ENCODE measurements around the gene MYMX.

The MYMX gene

GRCh38 chr6:44234101-44235025 is 17.6 kb downstream of the MYMX start:
- DNase-seq = no peak
- Histone ChIP-seq H3K9me3 (ENCODE audit: insufficient read depth, low read length, severe bottlenecking) (no peaks in the 10 kb centered on the region), H2AFZ (ENCODE audit: low read depth, low read length) (no peak overlapping the region), H4K20me1 (ENCODE audit: insufficient read depth, low read length) (no peaks in the 10 kb centered on the region; the same call in 1 of the 2 replicates), H3K4me3 (ENCODE audit: low read depth in 1 of 2, low read length in 2 of 2) (no peak overlapping the region), H3K36me3 (ENCODE audit: insufficient read depth, low read length) (peaks cover 50% of the 10 kb centered on the region), H3K4me1 (ENCODE audit: insufficient read depth, low read length) (peaks cover 16% of the 10 kb centered on the region), H3K4me2 (ENCODE audit: insufficient read depth, low read length) (no peak overlapping the region), H3K9ac (ENCODE audit: low read depth, low read length) (no peak overlapping the region), H3K27me3 (ENCODE audit: insufficient read depth, low read length, poor library complexity) (no peaks in the 10 kb centered on the region), H3K79me2 (ENCODE audit: insufficient read depth, low read length) (no peaks in the 10 kb centered on the region), H3K27ac (ENCODE audit: low read length) (no peak overlapping the region)
- no peak for ATAC-seq (ENCODE audit: insufficient read depth, low read depth)
- TF ChIP-seq EZH2 (IDR thresholded peaks at IDR 0.05; ENCODE audit: borderline replicate concordance, low read depth, low read length, severe bottlenecking) = no peak
- peak; percentile 69 for TF ChIP-seq CTCF (IDR thresholded peaks at IDR 0.05; ENCODE audit: borderline replicate concordance, extremely low read depth, low read length, poor library complexity, severe bottlenecking)

- TF ChIP-seq EZH2 (IDR thresholded peaks at IDR 0.05; ENCODE audit: borderline replicate concordance, low read depth, low read length, severe bottlenecking) (no peak), CTCF (IDR thresholded peaks at IDR 0.05; ENCODE audit: borderline replicate concordance, extremely low read depth, low read length, poor library complexity, severe bottlenecking) (no peak)
- Histone ChIP-seq H3K27me3 (ENCODE audit: insufficient read depth, low read length, poor library complexity) (no peaks in the 10 kb centered on the region), H2AFZ (ENCODE audit: low read depth, low read length) (no peak overlapping the region), H3K36me3 (ENCODE audit: insufficient read depth, low read length) (peaks cover 40% of the 10 kb centered on the region), H4K20me1 (ENCODE audit: insufficient read depth, low read length) (no peaks in the 10 kb centered on the region; the same call in 1 of the 2 replicates), H3K9me3 (ENCODE audit: insufficient read depth, low read length, severe bottlenecking) (no peaks in the 10 kb centered on the region), H3K79me2 (ENCODE audit: insufficient read depth, low read length) (no peaks in the 10 kb centered on the region), H3K4me1 (ENCODE audit: insufficient read depth, low read length) (peaks cover 16% of the 10 kb centered on the region), H3K9ac (ENCODE audit: low read depth, low read length) (no peak overlapping the region), H3K27ac (ENCODE audit: low read length) (no peak overlapping the region), H3K4me2 (ENCODE audit: insufficient read depth, low read length) (no peak overlapping the region), H3K4me3 (ENCODE audit: low read depth in 1 of 2, low read length in 2 of 2) (no peak overlapping the region)
- ATAC-seq (ENCODE audit: insufficient read depth, low read depth) (no peak), DNase-seq (no peak)
Observed at GRCh38 chr6:44235269-44235668, 18.5 kb downstream of the MYMX start.

DNA sequence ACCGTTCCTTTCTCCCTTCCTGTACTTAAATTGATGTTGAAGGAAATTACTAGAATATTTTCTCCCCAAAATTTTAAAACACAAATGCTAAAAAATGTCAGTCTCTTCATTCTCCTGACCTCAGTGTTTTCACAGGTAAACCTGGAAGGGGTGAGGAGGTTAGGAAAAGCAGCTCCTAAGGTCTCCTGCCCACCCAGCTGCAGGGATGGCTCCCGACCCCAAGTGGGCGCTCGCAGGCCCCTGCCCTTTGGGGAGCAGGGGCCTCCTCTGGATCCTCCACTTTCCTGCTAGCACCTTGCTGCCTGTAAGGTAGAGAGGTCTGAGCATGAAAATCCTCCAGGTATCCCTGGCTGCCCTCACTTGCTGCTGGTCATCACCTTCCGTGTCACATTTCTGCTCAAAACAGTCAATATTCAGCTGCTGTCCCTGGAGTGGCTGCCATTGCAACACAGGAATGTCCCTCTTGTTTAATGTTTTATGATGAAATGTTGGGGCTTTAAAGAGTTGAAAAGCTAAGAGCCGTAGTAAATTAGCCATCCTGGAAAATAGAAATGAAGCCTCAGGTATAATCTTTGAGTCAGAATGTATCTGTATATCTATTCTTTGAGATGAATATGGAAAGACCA is 19.3 kb downstream of the MYMX start:
- H3K9ac ChIP-seq (ENCODE audit: low read depth, low read length) = no peak overlapping the region
- no peak overlapping the region for H3K4me3 ChIP-seq (ENCODE audit: low read depth in 1 of 2, low read length in 2 of 2)
- ATAC-seq (ENCODE audit: insufficient read depth, low read depth) (no peak), DNase-seq (no peak)
- H3K36me3 ChIP-seq (ENCODE audit: insufficient read depth, low read length) = peaks cover 34% of the 10 kb centered on the region
- no peak for TF ChIP-seq EZH2 (IDR thresholded peaks at IDR 0.05; ENCODE audit: borderline replicate concordance, low read depth, low read length, severe bottlenecking)
- no peak for TF ChIP-seq CTCF (IDR thresholded peaks at IDR 0.05; ENCODE audit: borderline replicate concordance, extremely low read depth, low read length, poor library complexity, severe bottlenecking)
- no peaks in the 10 kb centered on the region; the same call in 1 of the 2 replicates for H4K20me1 ChIP-seq (ENCODE audit: insufficient read depth, low read length)
- H3K27me3 ChIP-seq (ENCODE audit: insufficient read depth, low read length, poor library complexity) = no peaks in the 10 kb centered on the region
- no peaks in the 10 kb centered on the region for H3K79me2 ChIP-seq (ENCODE audit: insufficient read depth, low read length)
- no peak overlapping the region for H3K27ac ChIP-seq (ENCODE audit: low read length)
- no peak overlapping the region for H3K4me2 ChIP-seq (ENCODE audit: insufficient read depth, low read length)
- H3K9me3 ChIP-seq (ENCODE audit: insufficient read depth, low read length, severe bottlenecking) = no peaks in the 10 kb centered on the region
- no peak overlapping the region for H2AFZ ChIP-seq (ENCODE audit: low read depth, low read length)
- peaks cover 16% of the 10 kb centered on the region for H3K4me1 ChIP-seq (ENCODE audit: insufficient read depth, low read length)

Data from DND-41 (cell line).